AG10803 (cell line): Measurements from ENCODE around the gene SHH.

Source experiments
- DNase-seq: peaks from one replicate; pipeline ENCODE4 v3.0.0; 2010; ENCODE audit warnings: low read depth
- H3K4me3 ChIP-seq: 2 replicates; pipeline ENCODE4 v1.5.1; 2011; ENCODE audit warnings: mild to moderate bottlenecking, low read length, control low read depth
- TF ChIP-seq, protein P1 (sequence below): conservative IDR thresholded peaks from 2 replicates; pipeline ENCODE4 v1.5.1; 2011; ENCODE audit warnings: mild to moderate bottlenecking, low read length, control low read depth, inconsistent platforms

SHH gene

DNA sequence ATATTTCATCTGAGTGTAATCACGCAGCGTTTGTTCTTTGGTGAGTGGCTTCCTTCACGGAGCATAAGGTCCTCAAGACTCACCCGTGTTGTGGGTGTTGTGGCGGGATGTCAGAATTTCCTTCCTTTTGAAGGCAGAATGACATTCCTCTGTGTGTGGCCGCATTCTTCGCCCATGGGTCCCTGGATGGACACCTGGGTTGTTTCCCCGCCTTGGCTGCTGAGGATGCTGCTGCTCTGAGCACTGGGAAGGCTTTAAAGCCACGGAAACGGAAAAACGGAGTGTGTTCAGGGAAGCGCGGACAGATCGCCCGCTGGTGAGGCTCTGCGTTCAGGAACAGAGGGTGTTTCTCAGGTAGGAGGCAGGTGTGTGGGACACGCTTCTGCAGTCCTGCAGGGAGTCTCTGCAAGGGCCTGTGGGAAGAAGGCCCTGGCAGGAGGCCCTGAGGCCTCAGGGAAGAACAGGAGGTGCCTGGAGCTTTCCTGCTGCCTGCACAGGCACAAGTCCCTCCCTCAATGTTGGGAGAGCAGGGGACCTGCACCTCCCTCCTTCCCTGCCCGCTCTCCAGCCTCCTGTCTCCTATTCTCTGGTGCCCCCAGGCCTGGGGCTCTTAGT lies 35.7 kb upstream of the SHH start:
- TF ChIP-seq, protein P1, sequence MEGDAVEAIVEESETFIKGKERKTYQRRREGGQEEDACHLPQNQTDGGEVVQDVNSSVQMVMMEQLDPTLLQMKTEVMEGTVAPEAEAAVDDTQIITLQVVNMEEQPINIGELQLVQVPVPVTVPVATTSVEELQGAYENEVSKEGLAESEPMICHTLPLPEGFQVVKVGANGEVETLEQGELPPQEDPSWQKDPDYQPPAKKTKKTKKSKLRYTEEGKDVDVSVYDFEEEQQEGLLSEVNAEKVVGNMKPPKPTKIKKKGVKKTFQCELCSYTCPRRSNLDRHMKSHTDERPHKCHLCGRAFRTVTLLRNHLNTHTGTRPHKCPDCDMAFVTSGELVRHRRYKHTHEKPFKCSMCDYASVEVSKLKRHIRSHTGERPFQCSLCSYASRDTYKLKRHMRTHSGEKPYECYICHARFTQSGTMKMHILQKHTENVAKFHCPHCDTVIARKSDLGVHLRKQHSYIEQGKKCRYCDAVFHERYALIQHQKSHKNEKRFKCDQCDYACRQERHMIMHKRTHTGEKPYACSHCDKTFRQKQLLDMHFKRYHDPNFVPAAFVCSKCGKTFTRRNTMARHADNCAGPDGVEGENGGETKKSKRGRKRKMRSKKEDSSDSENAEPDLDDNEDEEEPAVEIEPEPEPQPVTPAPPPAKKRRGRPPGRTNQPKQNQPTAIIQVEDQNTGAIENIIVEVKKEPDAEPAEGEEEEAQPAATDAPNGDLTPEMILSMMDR, result no peak
- H3K4me3 ChIP-seq, result no peak overlapping the region
- no peak for DNase-seq

DNA sequence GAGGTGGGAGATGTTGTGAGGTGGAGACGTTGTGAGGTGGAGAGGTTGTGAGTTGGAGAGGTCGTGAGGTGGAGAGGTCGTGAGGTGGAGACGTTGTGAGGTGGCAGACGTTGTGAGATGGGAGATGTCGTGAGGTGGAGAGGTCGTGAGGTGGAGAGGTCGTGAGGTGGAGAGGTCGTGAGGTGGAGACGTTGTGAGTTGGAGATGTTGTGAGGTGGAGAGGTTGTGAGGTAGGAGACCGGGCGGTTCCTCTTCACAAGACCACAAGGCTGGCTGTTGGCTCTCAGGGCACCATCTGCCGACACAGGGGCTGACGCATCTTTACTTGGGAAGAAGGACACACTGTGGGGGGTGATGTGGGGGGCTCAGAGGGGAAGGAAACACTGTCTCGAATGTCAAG lies 34.7 kb upstream of the SHH start:
- no peak for DNase-seq
- H3K4me3 ChIP-seq, result no peak overlapping the region
- TF ChIP-seq, protein P1, result no peak

DNA sequence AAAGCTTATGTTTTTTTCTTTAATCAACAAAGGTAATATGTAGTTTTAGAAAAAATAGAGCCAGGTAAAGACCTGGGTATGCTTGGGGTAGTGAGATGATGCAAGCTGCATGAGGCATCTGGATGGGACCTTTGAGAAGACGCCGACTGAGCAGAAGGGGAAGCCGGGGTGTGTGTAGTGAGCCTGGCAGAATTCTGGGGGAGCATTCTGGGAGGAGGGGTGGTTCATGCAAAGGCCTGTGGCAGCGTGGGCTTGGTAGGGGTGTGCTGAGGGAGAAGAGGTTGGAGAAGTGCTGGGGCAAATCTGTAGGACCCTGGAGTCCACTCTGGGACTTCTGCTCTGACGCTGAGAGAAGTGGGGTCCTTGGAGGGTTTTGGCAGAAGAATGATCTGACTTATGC lies 33.9 kb upstream of the SHH start:
- DNase-seq, result no peak
- no peak overlapping the region for H3K4me3 ChIP-seq
- TF ChIP-seq, protein P1, result no peak

DNA sequence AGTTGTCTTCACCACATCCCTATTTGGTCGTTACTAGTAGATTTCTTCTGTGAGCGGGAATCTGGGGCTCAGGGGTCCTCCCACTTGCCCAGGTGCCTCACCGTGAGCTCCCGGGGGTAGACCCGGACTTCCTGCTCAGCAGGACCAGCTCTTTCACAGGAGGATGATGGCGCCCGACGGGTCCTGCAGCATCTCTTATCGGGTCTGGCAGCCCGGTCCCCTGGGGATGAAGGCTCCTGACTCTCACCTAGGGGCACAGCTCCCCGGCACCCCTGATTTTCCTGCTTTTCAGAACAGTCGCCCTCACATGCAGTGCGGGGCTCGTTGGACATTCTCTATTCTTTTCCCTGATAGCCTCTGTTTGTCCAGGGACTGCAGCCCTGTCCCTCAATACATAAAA lies 33.0 kb upstream of the SHH start:
- DNase-seq, result no peak
- TF ChIP-seq, protein P1, result no peak

DNA sequence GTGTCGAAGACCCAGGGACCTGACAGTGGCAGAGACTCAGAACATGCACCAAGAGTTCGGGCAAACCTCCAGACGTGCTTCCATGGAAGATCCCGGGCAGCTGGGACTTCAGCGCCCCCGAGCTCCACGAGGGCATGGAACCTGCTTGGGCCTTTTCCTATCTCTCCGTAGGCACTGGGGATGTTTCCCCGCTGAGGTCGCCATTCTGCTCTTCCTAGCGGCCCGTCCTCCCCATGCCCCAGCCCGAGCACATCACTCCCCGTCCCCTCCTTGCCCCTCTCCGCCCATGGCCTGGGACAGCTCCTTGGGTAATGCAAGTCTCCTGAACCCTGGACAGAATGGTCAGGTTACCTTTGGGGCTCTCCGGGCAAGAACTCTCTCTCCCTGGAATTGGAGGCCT lies 32.3 kb upstream of the SHH start:
- H3K4me3 ChIP-seq, result no peak overlapping the region
- no peak for DNase-seq
- TF ChIP-seq, protein P1, result no peak

More for the DNA sequence above, 33.0 kb upstream of the SHH start:
- no peak overlapping the region for H3K4me3 ChIP-seq

DNA sequence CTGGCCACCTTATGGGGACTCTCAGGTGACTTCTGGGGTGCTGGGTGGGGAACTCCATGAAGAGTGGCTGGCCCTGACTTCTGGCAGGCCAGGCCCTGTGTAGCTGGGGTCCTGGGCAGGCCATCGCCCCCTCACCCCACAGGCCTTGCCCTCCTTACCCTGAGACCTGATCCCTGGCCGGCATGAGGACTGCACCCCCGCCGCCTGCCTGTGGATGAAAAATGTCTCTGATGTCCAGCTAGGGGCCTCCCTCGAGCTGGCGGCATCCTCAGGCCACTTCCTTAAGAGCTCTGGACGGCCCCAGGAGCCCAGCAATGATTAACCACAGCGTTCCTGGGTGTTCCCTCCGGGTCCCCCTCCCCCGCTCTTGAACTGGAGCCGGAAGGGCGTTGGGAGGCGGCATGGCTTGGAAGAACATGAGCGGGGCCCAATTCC lies 31.8 kb upstream of the SHH start:
- H3K4me3 ChIP-seq, result no peak overlapping the region
- TF ChIP-seq, protein P1, result no peak
- no peak for DNase-seq

DNA sequence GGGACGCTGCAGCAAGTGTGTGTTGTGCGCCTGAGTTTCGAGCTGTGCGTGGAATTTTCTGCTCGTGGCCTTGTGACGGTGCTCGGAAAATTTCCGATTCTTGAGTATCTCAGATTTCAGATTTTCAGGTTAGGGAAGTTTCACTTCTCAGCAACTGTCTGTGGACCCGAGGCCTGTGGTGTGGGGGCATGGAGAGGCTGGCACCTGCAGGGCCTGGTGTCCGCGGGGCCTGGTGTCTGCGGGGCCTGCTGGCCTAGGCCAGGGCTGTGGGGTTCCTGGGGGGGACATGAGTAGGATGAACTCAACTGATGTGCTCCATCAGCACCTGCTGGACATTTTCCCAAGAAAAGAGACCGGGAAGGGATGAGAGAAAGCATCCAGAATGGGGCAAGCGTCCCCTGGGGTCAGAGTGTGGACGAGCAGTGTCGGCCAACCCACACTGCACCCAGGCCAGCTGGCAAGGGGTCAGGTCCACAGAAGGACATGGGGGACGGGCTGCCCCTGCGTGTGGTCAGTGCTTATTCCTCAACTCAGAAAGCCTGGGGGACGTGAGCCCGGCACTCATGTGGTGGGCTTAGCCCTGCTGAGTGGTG lies 31.3 kb upstream of the SHH start:
- DNase-seq, result no peak
- TF ChIP-seq, protein P1, result no peak

More for the DNA sequence above, 31.3 kb upstream of the SHH start:
- no peak overlapping the region for H3K4me3 ChIP-seq
